IMR-90 (cell line): ENCODE data around the gene GLMN.

Experiments used
- POLR2A ChIP-seq: IDR thresholded peaks from 2 replicates; pipeline ENCODE4 v1.6.1; 2012; ENCODE audit warnings: mild to moderate bottlenecking, low read depth, low read length
- TF ChIP-seq, protein P1 (sequence below): conservative IDR thresholded peaks from 2 replicates; pipeline ENCODE4 v1.5.1; 2012; ENCODE audit warnings: mild to moderate bottlenecking, low read depth, low read length, improper control_type of control experiment
- TF ChIP-seq, protein P2 (sequence below): fragments of 150-350 bp; IDR thresholded peaks from 2 replicates; pipeline ENCODE4 v1.6.1; 2017; ENCODE audit warnings: mild to moderate bottlenecking, antibody characterized with exemption, low read length, low read depth

DNA sequence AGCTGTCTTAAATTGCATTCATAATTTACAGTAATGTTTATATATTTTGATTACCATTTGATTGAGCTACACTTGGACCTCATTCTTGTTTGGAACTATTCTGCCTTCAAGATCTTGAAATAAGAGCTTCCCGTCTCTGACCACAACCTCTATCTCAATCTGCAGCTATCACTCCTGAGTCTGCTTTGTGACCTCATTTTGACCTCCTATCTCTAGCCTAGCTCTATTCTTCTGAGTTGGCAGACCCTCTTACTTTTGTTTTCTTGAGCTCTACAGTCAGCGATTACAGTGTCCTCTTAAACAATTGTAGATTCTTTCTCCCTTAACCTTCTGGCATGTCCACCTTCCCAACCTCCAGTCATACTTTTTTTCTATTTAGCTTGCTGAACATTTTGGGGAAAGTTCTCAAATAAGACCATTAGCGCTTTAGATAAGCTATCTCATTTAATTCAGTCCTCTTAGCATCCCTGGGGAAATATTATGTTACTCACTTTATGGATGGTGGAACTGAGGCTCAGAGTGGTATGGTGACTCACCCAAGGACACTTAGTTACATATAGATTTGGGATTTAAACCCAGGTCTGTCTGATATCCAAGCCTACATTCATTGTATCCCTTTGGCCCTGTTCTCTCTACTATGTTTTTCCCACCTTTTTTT is 19.2 kb upstream of the GLMN start:
- TF ChIP-seq, protein P1, sequence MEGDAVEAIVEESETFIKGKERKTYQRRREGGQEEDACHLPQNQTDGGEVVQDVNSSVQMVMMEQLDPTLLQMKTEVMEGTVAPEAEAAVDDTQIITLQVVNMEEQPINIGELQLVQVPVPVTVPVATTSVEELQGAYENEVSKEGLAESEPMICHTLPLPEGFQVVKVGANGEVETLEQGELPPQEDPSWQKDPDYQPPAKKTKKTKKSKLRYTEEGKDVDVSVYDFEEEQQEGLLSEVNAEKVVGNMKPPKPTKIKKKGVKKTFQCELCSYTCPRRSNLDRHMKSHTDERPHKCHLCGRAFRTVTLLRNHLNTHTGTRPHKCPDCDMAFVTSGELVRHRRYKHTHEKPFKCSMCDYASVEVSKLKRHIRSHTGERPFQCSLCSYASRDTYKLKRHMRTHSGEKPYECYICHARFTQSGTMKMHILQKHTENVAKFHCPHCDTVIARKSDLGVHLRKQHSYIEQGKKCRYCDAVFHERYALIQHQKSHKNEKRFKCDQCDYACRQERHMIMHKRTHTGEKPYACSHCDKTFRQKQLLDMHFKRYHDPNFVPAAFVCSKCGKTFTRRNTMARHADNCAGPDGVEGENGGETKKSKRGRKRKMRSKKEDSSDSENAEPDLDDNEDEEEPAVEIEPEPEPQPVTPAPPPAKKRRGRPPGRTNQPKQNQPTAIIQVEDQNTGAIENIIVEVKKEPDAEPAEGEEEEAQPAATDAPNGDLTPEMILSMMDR, result no peak
- TF ChIP-seq POLR2A, result no peak
- TF ChIP-seq, protein P2, sequence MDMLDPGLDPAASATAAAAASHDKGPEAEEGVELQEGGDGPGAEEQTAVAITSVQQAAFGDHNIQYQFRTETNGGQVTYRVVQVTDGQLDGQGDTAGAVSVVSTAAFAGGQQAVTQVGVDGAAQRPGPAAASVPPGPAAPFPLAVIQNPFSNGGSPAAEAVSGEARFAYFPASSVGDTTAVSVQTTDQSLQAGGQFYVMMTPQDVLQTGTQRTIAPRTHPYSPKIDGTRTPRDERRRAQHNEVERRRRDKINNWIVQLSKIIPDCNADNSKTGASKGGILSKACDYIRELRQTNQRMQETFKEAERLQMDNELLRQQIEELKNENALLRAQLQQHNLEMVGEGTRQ, result no peak
